Fibroblast of peridontal ligament (primary cell): ENCODE measurements around the gene TOR1B.
"Not testable (repeated sequence)": the region's sequence is repeated elsewhere in the genome, so short reads cannot be mapped to it uniquely, and the experiment has no call there.

Experiments used
- DNase-seq: peaks from one replicate; pipeline ENCODE4 v3.0.0-alpha.2; 2010; ENCODE audit errors: extremely low read depth

TOR1B gene

GRCh38 chr9:129802833-129803675 is at the start of gene TOR1B:
Gene TOR1B, plus strand, starts transcription at chr9:129803184. Its CDS starts 29 bp downstream, at chr9:129803213.
- peak; percentile 89 for DNase-seq

GRCh38 chr9:129755151-129755550 is 47.8 kb upstream of the TOR1B start:
- no peak for DNase-seq

GRCh38 chr9:129756191-129756590 is 46.8 kb upstream of the TOR1B start:
- DNase-seq: no peak

GRCh38 chr9:129757045-129757444 is 45.9 kb upstream of the TOR1B start:
- peak; percentile 33 for DNase-seq

DNA sequence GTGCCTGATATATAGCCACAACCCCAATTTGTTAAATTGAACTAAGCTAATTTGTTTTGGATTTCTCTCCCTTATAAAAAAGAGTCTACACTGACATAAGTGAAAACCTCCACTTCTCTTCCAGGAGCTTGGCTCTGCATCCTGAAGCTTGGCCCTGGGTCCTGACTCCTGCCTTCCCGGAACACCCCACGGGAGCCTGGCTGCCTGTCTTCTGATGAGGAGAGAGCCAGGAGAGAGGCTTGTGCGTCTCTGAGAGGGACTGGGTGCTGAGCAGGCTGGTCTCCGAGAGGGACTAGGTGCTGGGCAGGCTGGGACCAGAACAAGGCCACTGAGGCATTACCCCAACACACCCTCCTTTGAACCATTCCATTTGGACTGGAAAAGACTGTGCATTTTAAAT is 43.7 kb upstream of the TOR1B start:
- DNase-seq: no peak

- no peak for DNase-seq
These were observed 43.0 kb upstream of the TOR1B start for GRCh38 chr9:129759804-129760502.

DNA sequence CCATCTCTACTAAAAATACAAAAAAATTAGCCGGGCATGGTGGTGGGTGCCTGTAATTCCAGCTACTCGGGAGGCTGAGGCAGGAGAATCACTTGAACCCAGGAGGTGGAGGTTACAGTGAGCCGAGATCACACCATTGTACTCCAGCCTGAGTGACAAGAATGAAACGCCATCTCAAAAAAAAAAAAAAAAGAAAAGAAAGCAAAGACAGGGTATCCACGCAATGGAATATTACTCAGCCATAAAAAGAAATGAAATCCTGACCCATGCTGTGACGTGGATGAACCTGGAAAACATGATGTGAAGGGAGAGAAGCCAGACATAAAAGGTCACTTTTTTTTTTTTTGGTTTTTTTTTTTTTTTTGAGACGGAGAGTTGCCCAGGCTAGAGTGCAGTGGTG is 42.2 kb upstream of the TOR1B start:
- not testable (repeated sequence) for DNase-seq

DNA sequence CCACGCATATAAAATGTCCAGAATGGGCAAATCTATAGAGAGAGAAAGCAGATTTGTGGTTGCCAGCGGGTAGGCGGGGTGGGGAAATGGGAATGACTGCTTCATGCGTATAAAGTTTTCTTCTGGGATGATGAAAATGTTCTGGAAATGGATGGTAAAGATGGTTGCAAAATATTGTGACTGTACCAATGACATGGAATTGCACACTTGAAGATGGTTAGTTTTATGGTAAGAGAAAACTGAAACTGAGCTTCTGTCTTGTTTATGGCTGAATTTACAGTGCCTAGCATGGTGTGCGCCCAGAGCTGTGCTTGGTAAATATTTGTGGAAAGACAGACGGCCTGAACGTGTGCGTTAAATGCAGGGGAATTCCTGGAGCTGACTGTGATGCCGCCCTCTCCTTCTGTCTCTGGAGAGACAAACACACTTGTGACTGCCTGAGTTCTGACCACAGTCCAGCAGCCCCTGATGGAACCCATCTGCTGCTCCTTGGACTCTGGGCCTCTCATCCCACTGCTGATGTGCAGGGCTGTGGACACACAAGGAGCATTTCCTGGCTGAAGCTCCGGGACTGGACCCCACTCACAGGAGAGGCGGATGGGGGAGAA is 41.6 kb upstream of the TOR1B start:
- DNase-seq: peak; percentile 81

DNA sequence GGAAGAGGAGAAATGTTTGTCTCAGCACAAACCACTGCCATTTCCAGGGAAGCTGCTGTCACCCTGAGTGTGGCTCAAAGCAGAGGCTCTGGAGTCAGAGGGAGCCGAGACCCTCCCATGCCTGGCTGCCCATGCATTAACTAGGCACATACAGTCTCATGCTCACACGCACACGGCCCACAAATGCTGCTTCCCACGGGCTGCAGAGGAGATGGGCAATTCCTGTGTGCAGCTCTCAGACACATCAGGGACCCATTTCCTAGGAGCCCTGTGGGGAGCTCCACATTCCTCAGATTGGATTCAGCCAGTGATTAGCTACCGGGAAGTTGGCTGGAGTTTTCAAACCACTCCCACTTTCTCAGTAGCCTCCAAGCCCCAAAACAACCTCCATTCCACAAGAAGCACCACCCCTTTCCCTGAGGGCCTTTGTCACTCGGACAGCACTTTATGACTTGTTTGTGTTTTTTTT is 41.0 kb upstream of the TOR1B start:
- DNase-seq: peak; percentile 96

DNA sequence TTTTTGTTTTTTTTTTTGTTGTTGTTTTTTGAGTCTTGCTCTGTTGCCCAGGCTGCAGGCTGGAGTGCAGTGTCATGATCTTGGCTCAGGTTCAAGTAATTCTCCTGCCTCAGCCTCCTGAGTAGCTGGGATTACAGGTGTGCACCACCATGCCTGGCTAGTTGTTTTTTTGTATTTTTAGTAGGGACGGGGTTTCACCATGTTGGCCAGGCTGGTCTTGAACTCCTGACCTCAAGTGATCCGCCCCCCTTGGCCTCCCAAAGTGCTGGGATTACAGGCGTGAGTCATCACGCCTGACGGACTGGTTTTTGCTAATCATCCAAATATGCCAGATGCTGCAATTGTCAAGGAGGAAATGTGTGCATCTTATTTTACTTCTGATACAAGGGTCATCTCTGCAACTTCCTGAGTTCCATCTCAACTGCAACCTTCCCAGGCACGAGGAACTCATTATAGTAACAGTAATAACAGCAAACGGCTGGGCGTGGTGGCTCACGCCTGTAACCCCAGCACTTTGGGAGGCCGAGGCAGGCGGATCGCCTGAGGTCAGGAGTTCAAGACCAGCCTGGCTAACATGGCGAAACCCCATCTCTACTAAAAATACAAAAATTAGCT is 40.5 kb upstream of the TOR1B start:
- peak; percentile 98 for DNase-seq

DNA sequence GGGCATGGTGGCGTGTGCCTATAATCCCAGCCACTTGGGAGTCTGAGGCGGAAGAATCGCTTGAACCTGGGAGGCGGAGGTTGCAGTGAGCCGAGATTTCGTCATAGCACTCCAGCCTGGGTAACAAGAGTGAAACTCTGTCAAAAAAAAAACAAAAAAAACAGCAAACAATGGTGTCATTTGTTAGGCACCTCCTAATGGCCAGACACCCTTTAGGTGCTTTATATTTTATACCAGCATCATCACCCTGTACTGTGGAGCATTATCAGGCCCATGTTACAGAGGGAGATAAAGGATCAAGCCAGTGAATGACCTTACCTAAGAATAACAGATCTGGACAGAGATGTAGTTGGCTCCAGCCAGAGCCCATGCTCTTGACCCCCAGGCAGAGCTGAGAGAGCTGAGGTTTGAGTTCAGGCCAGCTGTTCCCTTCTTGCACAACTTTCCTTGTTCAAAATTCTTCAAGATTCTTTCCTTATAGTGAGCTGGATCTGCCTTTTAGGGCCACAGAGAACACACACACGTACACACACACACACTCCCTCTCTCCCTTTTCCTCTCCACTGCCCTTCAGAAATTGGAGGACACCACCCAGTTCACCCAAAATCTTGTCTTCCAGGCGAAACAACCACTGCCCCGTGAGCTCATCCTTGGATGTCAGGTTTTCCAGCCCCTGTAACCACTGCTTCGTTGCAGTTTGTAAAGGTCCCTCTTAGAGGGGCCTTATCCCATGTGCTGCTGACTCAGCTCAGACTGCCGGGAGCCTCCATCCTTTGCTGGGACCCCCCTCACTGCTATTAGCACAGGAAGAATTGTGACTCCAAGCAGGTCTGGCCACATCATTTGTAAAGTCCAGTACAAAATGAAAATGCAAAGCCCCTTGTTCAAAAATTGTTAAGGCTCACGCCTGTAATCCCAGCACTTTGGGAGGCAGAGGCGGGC is 39.7 kb upstream of the TOR1B start:
- DNase-seq: peak; percentile 94

DNA sequence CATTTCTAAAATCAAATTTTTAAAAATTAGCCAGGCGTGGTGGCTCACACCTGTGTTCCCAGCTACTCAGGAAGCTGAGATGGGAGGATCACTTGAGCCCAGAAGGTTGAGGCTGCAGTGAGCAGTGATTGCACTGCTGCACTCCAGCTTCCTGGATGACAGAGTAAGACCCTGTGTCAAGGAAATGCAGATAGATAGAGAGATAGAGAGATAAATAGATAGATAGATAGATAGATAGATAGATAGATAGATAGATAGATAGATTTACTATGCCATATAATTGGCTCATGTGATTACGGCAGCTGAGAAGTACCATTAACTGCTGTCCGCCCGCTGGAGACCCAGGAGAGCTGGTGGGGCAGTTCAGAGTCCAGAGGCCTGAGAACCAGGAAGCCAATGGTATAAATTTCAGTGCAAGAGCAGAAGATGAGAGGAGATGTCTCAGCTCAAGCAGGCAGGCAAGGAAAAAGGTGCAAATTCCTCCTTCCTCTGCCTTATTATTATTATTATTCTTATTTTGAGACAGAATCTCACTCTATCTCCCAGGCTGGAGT is 37.1 kb upstream of the TOR1B start:
- DNase-seq: no peak

GRCh38 chr9:129768486-129768885 is 34.5 kb upstream of the TOR1B start:
- no peak for DNase-seq

DNA sequence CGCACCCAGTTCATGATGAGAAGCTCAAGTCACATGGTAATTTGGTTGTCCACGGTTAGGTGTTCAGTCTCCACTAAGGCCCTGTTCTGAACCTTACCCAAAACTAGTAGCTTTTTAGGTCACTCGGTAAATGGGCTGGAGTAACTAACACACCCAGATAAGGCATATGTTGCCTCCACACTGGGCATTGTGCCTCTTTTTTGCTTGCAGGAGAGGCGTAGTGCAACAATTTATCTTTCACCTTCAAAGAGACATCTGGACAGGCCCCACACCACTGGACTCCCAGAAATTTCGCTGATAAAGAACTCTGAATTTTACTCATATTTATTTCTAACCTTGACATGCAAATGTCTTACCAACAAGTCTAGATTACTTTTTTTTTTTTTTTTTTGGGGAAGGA is 33.3 kb upstream of the TOR1B start:
- no peak for DNase-seq

DNA sequence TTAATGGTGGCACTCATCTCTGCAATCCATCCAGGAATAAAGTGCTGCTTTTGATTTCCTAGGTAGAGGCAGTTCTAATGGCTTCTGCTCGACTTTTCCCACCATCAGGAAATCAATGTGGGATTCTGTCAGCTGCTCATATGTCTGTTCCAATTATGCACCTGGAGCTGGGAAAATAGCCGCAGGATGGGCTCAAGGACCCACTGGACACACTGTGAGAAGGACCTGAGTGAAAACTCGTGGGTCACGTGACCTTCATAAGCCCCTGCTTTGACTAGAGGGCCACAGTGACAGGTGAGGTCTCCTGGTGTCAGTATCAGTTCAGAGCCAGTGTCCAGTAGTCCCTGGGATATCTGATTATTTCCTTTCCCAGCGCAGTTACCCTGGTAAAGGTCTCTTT is 32.2 kb upstream of the TOR1B start:
- no peak for DNase-seq

- DNase-seq: peak; percentile 83
These were observed 29.5 kb upstream of the TOR1B start for GRCh38 chr9:129773262-129774048.

DNA sequence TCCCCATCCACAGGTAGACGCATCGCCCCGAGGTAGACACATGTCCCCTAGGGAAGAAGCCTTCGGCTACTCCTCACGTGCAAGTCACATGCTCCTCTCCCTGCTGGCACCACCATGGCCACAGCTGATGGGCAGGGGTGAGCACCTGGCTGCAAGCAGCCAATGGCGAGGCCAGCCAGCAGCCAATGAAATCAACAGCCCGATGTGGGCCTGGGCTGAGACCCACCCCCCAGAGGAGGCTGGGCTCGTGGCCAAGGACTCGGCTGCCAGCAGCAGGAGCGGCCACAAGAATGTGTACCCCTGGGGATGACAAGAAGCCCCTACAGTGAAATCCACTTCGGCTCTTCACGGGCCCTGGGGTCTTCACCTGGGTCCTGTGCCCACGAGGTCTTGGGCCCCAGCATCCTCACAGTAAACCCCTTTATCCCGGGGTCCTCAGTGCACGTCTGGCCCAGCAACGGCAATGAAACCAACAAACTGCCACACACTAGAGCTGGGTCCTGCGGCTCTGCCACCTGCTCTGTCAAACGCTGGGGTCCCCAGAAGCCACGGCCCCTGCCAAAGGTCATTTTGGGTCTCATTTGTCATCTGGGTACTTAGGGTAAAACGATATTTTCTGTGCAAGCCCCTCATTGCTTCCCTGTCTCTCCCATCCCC is 28.1 kb upstream of the TOR1B start:
- DNase-seq: no peak

- DNase-seq: no peak
These were observed 27.6 kb upstream of the TOR1B start for GRCh38 chr9:129775448-129775798.

- not testable (repeated sequence) for DNase-seq
These were observed 26.9 kb upstream of the TOR1B start for GRCh38 chr9:129776096-129776495.

GRCh38 chr9:129776566-129776937 is 26.4 kb upstream of the TOR1B start:
- DNase-seq: peak; percentile 94
